Esophagus squamous epithelium (tissue), 5 donors: ENCODE data around the gene BHLHE23. TPM values are rescaled to one million over a fixed set of nuclear protein-coding genes. Genes with fewer than 3 reads are reported as not detected.
"Not testable (repeated sequence)": the region's sequence is repeated elsewhere in the genome, so short reads cannot be mapped to it uniquely, and the experiment has no call there.

Experiments used
- DNase-seq: peaks from one replicate; lab custom pipeline; 2025; lab: John Stamatoyannopoulos, UW
- H3K27ac ChIP-seq, 4 donors: fragments of 200-600 bp; sonication (generic); one replicate each; pipeline ENCODE4 v1.5.1; 2016 to 2019; ENCODE audit warnings: mild to moderate bottlenecking in 1 of 4
- H3K27me3 ChIP-seq, 4 donors: fragments of 200-600 bp; sonication (generic); 1 replicate in 3 of 4; 2 replicates in 1 of 4; pipeline versions ENCODE4 v1.5.1 to v1.6.0; 2017 to 2021; ENCODE audit warnings: antibody characterized with exemption in 1 of 4
- H3K36me3 ChIP-seq, 3 donors: fragments of 200-600 bp; sonication (generic); one replicate each; pipeline ENCODE4 v1.5.1; 2016 to 2019
- H3K4me1 ChIP-seq, 3 donors: fragments of 200-600 bp; sonication (generic); one replicate each; pipeline ENCODE4 v1.5.1; 2017 to 2019
- H3K4me3 ChIP-seq, 4 donors: fragments of 200-600 bp; sonication (generic); 1 replicate in 3 of 4; 2 replicates in 1 of 4; pipeline ENCODE4 v1.5.1; 2016 to 2019; ENCODE audit warnings: mild to moderate bottlenecking in 2 of 4, moderate library complexity in 1 of 4
- H3K9me3 ChIP-seq, 3 donors: fragments of 200-600 bp; sonication (generic); one replicate each; pipeline ENCODE4 v1.5.1; 2016 to 2019
- POLR2A ChIP-seq, 4 donors: fragments of 450-650 bp; IDR thresholded peaks; one replicate each; pipeline ENCODE4 v1.6.1; 2017; ENCODE audit warnings: antibody characterized with exemption in 4 of 4, mild to moderate bottlenecking in 4 of 4, moderate library complexity in 3 of 4
- WGBS, 2 donors: methylation state at CpG; one replicate each; pipeline ENCODE4 v1.1.5; 2018; 5-methylcytosine and 5-hydroxymethylcytosine counted together
- intact Hi-C: fragments of 100-400 bp; cut with DNase I; formaldehyde crosslinking; loops from one replicate; pipeline ENCODE4 v1.15.0; 2022
- total RNA-seq, 4 donors: library from RNA; depleted of rRNA; stranded (reverse); fragments of >200 nt; gene quantifications; one replicate each; pipeline ENCODE4 v1.1.0, GENCODE V29; 2016
- TF ChIP-seq, protein P1 (sequence below), 6 experiments: fragments of 450-650 bp in 4 of 6; fragments of 200-600 bp in 2 of 6; sonication (generic) in 2 of 6; IDR thresholded peaks; one replicate each; pipeline ENCODE4 v1.5.1; 2016 to 2019; ENCODE audit warnings: antibody characterized with exemption in 6 of 6, mild to moderate bottlenecking in 4 of 6, moderate library complexity in 4 of 6
- donor health status: DM: yes; HTN: yes; CAD: no.

The BHLHE23 gene
- total RNA-seq, 4 donors from 2014 or later = not detected

GRCh38 chr20:62962221-62962879 is 44.4 kb downstream of the BHLHE23 start:
- Histone ChIP-seq H3K4me3 (no peak overlapping the region), H3K36me3 (no peaks in the 10 kb centered on the region), H3K27me3 (peaks cover 0 to under 1% (median 0%) of the 10 kb centered on the region in 4 donors), H3K9me3 (no peaks in the 10 kb centered on the region), H3K27ac (no peak overlapping the region), H3K4me1 (no peaks in the 10 kb centered on the region)
- no peak for TF ChIP-seq POLR2A (IDR thresholded peaks at IDR 0.05)
- TF ChIP-seq, protein P1, sequence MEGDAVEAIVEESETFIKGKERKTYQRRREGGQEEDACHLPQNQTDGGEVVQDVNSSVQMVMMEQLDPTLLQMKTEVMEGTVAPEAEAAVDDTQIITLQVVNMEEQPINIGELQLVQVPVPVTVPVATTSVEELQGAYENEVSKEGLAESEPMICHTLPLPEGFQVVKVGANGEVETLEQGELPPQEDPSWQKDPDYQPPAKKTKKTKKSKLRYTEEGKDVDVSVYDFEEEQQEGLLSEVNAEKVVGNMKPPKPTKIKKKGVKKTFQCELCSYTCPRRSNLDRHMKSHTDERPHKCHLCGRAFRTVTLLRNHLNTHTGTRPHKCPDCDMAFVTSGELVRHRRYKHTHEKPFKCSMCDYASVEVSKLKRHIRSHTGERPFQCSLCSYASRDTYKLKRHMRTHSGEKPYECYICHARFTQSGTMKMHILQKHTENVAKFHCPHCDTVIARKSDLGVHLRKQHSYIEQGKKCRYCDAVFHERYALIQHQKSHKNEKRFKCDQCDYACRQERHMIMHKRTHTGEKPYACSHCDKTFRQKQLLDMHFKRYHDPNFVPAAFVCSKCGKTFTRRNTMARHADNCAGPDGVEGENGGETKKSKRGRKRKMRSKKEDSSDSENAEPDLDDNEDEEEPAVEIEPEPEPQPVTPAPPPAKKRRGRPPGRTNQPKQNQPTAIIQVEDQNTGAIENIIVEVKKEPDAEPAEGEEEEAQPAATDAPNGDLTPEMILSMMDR (IDR thresholded peaks at IDR 0.05) = no peak
- intact Hi-C loops = no loop called here
- 86 to 93% methylated on average over 8 to 10 of the region's 30 CpGs for WGBS, 2 donors
- no peak for DNase-seq

DNA sequence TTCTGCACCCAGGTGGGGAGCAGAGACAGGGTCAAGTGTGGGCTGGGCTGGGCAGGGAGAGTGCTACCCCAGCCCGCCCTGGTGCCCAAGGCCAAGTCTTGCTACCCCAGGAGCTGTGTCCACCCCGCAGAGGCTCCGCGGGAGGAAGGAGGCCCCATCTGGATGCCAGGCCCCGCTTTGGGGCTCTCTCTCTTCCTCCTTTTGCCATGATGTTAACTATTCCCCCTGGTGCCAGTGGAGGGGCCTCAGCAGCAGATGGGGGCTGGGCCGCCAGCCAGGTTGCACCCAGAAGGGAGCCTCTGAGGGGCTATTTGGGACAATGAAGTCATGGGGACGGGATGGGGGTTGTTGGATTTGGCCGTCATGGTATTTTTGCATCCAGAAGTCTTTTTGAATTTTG is 45.0 kb downstream of the BHLHE23 start:
- Histone ChIP-seq H3K9me3 (no peaks in the 10 kb centered on the region), H3K4me1 (no peaks in the 10 kb centered on the region), H3K27ac (no peak overlapping the region), H3K27me3 (no peaks in the 10 kb centered on the region), H3K4me3 (no peak overlapping the region), H3K36me3 (no peaks in the 10 kb centered on the region)
- intact Hi-C loops = no loop called here
- WGBS, 2 donors = 89 to 100% methylated on average over 4 to 7 of the region's 8 CpGs
- no peak for DNase-seq
- TF ChIP-seq, protein P1 (IDR thresholded peaks at IDR 0.05) = no peak
- no peak for TF ChIP-seq POLR2A (IDR thresholded peaks at IDR 0.05)

DNA sequence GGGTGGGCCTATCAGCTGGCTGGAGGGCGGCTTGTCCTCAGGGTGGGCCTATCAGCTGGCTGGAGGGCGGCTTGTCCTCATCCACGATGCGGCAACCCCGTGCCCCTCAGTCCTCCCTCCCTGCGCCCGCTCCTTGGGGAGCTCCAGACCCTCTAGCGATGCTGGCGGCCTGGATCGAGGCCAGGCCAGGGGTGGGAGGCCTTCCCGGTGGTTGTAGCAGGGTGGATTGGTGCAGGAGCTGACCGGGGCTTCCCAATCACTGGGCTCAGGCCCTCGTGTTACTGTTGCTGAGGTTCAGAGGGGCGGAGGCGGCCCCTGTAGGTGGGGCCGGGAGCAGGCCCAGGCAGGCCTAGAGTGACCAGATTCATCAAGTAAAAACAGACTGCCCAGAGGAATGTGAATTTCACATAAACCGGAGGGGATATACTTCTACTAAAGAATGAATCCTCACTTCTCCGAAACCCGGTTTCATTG is 45.4 kb downstream of the BHLHE23 start:
- H3K9me3 ChIP-seq = no peaks in the 10 kb centered on the region
- no peaks in the 10 kb centered on the region for H3K36me3 ChIP-seq
- intact Hi-C loops = no loop called here
- no peak overlapping the region for H3K4me3 ChIP-seq
- no peaks in the 10 kb centered on the region for H3K4me1 ChIP-seq
- no peak overlapping the region for H3K27ac ChIP-seq
- DNase-seq = no peak
- WGBS, 2 donors = 87 to 100% methylated on average over 2 to 3 of the region's 19 CpGs
- TF ChIP-seq, protein P1 (IDR thresholded peaks at IDR 0.05) = no peak
- no peak for TF ChIP-seq POLR2A (IDR thresholded peaks at IDR 0.05)
- H3K27me3 ChIP-seq = no peaks in the 10 kb centered on the region

DNA sequence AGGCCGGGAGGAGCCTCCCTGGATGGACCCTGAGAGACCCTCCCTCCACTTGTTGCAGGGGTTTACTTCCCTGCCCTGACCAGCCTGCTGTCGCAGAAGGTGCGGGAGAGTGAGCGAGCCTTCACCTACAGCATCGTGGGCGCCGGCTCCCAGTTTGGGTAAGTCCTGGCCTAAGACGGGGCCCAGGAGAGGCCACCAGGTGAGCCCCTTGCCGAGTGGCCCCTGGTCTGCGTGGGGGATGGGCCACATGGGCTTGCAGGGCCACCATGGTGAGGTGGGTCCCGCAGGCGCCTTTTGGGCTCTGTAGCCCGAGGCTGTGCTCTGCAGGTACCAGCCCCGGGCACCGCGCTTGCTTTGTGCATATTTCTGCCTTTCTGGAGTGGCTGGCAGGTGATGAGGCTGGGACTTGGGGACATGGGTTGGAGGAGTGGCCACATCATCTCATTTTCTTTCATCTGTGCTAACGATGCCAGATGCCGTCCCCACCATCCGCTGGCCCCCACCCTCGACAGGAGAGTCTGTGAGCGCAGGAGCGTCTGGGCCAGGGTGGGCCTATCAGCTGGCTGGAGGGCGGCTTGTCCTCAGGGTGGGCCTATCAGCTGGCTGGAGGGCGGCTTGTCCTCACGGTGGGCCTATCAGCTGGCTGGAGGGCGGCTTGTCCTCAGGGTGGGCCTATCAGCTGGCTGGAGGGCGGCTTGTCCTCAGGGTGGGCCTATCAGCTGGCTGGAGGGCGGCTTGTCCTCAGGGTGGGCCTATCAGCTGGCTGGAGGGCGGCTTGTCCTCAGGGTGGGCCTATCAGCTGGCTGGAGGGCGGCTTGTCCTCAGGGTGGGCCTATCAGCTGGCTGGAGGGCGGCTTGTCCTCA is 46.1 kb downstream of the BHLHE23 start:
- H3K4me1 ChIP-seq, intact Hi-C loops, H3K9me3 ChIP-seq, DNase-seq, H3K36me3 ChIP-seq, H3K27ac ChIP-seq, H3K27me3 ChIP-seq, H3K4me3 ChIP-seq: not testable (repeated sequence)
- 63 to 93% methylated on average over 2 to 5 of the region's 31 CpGs for whole genome bisulfite sequencing, 2 donors

DNA sequence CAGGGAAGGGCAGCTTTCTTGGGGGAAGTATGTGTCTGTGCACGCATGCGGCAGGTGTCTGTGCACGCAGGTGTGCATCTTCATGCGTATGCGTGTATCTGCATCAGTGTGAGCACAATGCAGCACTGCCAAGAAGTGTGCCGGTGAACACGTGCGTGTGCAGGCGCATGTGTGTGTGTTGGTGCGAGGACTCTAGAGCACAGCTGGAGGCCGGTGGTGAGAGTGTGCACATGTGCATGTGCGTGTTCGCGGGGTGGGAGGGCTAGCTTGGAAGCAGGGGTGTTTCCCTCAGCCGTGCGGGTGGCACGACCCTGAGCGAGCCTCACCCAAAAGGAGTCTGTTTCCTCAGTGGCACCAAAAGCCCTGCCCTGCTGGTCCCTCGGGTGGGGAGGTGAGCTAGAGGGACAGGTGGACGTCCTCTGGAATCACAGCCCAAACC is 46.7 kb downstream of the BHLHE23 start:
- 66 to 67% methylated on average over 17 to 18 of the region's 20 CpGs for WGBS, 2 donors
- no peaks in the 10 kb centered on the region for H3K27me3 ChIP-seq
- intact Hi-C loops = no loop called here
- H3K27ac ChIP-seq = no peak overlapping the region
- no peak overlapping the region for H3K4me3 ChIP-seq
- H3K9me3 ChIP-seq = no peaks in the 10 kb centered on the region
- TF ChIP-seq, protein P1 (IDR thresholded peaks at IDR 0.05) = no peak
- no peak for TF ChIP-seq POLR2A (IDR thresholded peaks at IDR 0.05)
- no peaks in the 10 kb centered on the region for H3K4me1 ChIP-seq
- DNase-seq = no peak
- H3K36me3 ChIP-seq = no peaks in the 10 kb centered on the region
